ENCODE results near the gene MRPL52. TPM values are rescaled to one million over a fixed set of nuclear protein-coding genes. Genes with fewer than 3 reads are reported as not detected.

The MRPL52 gene
- total RNA-seq, 1 experiment from 2014 or later: 89.5 TPM

DNA sequence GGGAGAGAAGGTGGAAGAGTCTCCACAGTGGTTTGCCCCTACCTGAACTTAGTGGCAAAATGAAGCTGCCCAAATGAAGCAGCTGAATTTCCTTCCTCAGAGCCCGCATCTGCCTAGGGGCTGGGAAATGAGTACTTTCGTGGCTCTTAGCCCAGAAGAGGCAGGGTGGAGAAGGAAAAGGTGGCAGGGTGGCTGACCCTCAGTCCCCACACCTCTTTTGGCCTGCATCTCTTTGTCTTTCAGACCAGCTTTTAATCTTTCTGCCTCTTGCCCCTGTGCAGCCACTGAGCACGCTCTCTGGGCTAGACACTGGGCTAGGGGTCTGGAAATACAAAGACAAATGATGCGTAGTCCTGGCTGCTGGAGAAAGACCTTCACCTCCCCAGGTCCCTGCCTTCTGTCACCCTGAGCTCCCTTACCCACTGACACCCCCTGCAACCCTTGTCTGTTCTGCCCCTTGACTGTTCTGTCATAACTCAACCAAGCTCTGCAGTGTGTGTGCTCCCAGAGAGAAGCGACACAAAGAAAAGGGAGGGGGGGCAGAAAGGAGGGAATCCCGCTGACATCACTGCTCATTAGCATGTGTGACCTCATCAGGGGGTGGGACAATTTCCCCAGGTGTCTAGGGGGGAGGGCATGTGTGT, 53.0 kb downstream of the MRPL52 start:
- POLR2A ChIA-PET: interaction anchor here (0.6 to 0.8 kb wide), 3 partner anchors 29 to 1557 kb away, joined by 4 to 6 read pairs (median 5); partner anchors contain the start of gene DAD1
- peaks cover 4% of the 10 kb centered on the region; the same call in 1 of the 2 replicates for H3K4me1 ChIP-seq (ENCODE audit: control insufficient read depth, insufficient read depth, low read length)
- H3K4me3 ChIP-seq (ENCODE audit: low read depth in 2 of 2, low read length in 2 of 2): no peak overlapping the region
- no peak for TF ChIP-seq TCF7L2 (IDR thresholded peaks at IDR 0.05; ENCODE audit: low read depth, low read length)
- TF ChIP-seq SIN3A (IDR thresholded peaks at IDR 0.05; ENCODE audit: borderline replicate concordance, insufficient read depth, low read depth, low read length): no peak
- TF ChIP-seq POLR2AphosphoS5 (IDR thresholded peaks at IDR 0.05; ENCODE audit: low read depth, low read length): no peak
- TF ChIP-seq, protein P1, sequence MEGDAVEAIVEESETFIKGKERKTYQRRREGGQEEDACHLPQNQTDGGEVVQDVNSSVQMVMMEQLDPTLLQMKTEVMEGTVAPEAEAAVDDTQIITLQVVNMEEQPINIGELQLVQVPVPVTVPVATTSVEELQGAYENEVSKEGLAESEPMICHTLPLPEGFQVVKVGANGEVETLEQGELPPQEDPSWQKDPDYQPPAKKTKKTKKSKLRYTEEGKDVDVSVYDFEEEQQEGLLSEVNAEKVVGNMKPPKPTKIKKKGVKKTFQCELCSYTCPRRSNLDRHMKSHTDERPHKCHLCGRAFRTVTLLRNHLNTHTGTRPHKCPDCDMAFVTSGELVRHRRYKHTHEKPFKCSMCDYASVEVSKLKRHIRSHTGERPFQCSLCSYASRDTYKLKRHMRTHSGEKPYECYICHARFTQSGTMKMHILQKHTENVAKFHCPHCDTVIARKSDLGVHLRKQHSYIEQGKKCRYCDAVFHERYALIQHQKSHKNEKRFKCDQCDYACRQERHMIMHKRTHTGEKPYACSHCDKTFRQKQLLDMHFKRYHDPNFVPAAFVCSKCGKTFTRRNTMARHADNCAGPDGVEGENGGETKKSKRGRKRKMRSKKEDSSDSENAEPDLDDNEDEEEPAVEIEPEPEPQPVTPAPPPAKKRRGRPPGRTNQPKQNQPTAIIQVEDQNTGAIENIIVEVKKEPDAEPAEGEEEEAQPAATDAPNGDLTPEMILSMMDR (IDR thresholded peaks at IDR 0.05): no peak
- no peak for TF ChIP-seq REST (IDR thresholded peaks at IDR 0.05; ENCODE audit: insufficient read depth in 1 of 2, low read depth in 2 of 2, low read length in 1 of 2)
- CTCF ChIA-PET: interaction anchor here (0.7 kb wide), 1 partner anchor 229 kb away, joined by 9 read pairs; no protein-coding TSS in a partner anchor
- no TSS peak for BruUV-seq (replicated peaks)
- in situ Hi-C loops (cut with HindIII; ENCODE audit: low pct_unique_long_range_greater_than_20kb, low sequenced_read_pairs): no loop called here
- intact Hi-C loops (cut with micrococcal nuclease; ENCODE audit: unreplicated experiment): no loop called here
- DNase-seq (ENCODE audit: low read depth, low spot score) (no peak), ATAC-seq (no peak)
- no peak overlapping the region for H3K27ac ChIP-seq (ENCODE audit: low read length)
- H3K27me3 ChIP-seq (ENCODE audit: control insufficient read depth, insufficient read depth, low read length): no peaks in the 10 kb centered on the region
- H3K36me3 ChIP-seq (ENCODE audit: control insufficient read depth, insufficient read depth, low read length): no peaks in the 10 kb centered on the region; the same call in 1 of the 2 replicates
- H3K9me3 ChIP-seq (ENCODE audit: control insufficient read depth, insufficient read depth, low read depth, low read length): no peaks in the 10 kb centered on the region

DNA sequence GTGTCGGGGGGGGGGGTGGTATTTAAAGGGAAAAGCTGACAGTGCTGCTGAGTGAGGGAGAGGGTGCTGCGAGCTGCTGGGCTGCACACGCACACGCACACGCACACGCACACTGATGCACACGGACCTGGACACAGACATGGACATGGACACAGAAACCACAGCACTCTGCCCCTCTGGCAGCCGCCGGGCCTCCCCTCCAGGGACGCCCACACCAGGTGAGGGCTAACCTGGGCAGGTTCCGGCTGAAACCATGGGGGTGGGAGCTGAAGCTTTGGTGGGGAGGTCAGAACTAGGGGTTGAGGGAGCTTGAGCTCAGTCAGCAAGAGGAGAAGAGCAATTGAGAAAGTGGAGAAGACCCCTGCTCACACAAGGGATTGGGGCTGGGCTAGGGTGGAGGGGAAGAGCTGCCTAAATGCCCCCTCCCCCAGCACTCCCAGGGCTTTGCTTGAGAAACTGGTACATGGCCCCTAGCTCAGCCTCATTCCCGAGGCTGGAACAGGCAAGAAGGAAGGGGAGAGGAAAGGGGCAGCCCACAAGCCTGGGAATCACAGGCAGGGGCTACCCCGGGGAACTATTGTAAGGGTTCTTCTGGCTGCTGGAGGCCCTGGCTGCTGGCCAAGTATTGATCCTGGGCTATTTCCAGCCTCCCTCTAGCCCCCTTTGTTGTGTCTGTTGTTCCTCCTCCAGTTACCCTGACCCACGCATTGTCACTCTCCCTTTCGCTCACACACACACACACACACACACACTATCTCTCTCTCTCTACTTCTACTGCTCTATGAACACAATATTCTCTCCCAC, 53.7 kb downstream of the MRPL52 start, which contains the start of gene REM2:
Gene REM2 (plus strand): TSS at position 50 of the 804 bp plus-strand sequence. CDS start 66 bp downstream, at position 116.
- intact Hi-C loops (cut with micrococcal nuclease; ENCODE audit: unreplicated experiment) (no loop called here), in situ Hi-C loops (cut with HindIII; ENCODE audit: low pct_unique_long_range_greater_than_20kb, low sequenced_read_pairs) (no loop called here)
- TF ChIP-seq, protein P1 (IDR thresholded peaks at IDR 0.05): no peak
- no peak for TF ChIP-seq SIN3A (IDR thresholded peaks at IDR 0.05; ENCODE audit: borderline replicate concordance, insufficient read depth, low read depth, low read length)
- TF ChIP-seq POLR2AphosphoS5 (IDR thresholded peaks at IDR 0.05; ENCODE audit: low read depth, low read length): no peak
- TF ChIP-seq REST (IDR thresholded peaks at IDR 0.05; ENCODE audit: insufficient read depth in 1 of 2, low read depth in 2 of 2, low read length in 1 of 2): no peak
- TF ChIP-seq TCF7L2 (IDR thresholded peaks at IDR 0.05; ENCODE audit: low read depth, low read length): no peak
- ChIA-PET POLR2A (interaction anchor here (0.6 to 0.8 kb wide), 2 partner anchors 294 to 1558 kb away, joined by 4 to 5 read pairs; partner anchors contain the start of gene DAD1), CTCF (interaction anchor here (0.7 kb wide), 3 partner anchors 103 to 230 kb away, joined by 3 to 9 read pairs (median 3); no protein-coding TSS in a partner anchor)
- Histone ChIP-seq H3K4me1 (ENCODE audit: control insufficient read depth, insufficient read depth, low read length) (peaks cover 5% of the 10 kb centered on the region; the same call in 1 of the 2 replicates), H3K27me3 (ENCODE audit: control insufficient read depth, insufficient read depth, low read length) (no peaks in the 10 kb centered on the region), H3K9me3 (ENCODE audit: control insufficient read depth, insufficient read depth, low read depth, low read length) (no peaks in the 10 kb centered on the region), H3K36me3 (ENCODE audit: control insufficient read depth, insufficient read depth, low read length) (no peaks in the 10 kb centered on the region; the same call in 1 of the 2 replicates), H3K4me3 (ENCODE audit: low read depth in 2 of 2, low read length in 2 of 2) (no peak within 1 kb of the TSS), H3K27ac (ENCODE audit: low read length) (no peak within 1 kb of the TSS)
- ATAC-seq: no peak
- no TSS peak for BruUV-seq (replicated peaks)
- no peak for DNase-seq (ENCODE audit: low read depth, low spot score)
